K562 (cell line): ENCODE data around the gene FAM184B. TPM values are rescaled to one million over a fixed set of nuclear protein-coding genes. Genes with fewer than 3 reads are reported as not detected.

Experiments used
- ATAC-seq: fragments of 200-7000 bp; cut with Tn5 transposase; 3 replicates; pipeline ENCODE4 v1.9.1; 2020; ENCODE audit warnings: moderate library complexity
- BruUV-seq: library from RNA; stranded (reverse); fragments of 400-500 nt; replicated peaks from 2 replicates; lab custom pipeline; 2021; lab: Mats Ljungman, UMichigan
- CTCF ChIA-PET: fragments of 300-600 bp; formaldehyde crosslinking; extraction: SDS; loops from one replicate; lab custom pipeline; 2021; ENCODE audit warnings: low intra/inter-chr PET ratio; lab: Yijun Ruan, JAX
- POLR2A ChIA-PET: fragments of 300-600, 350-650 bp; sonication (Branson Sonifier 250); formaldehyde crosslinking; extraction: SDS; loops from one replicate; lab custom pipeline; 2021; ENCODE audit warnings: antibody characterized with exemption, inconsistent platforms; lab: Yijun Ruan, JAX
- DNase-seq, 4 experiments: peaks; one replicate each; pipeline versions ENCODE4 v3.0.0 to v3.0.0-alpha.2; 2011 to 2018; ENCODE audit warnings: low spot score in 3 of 4, mixed read lengths in 3 of 4; ENCODE audit errors: extremely low read depth in 1 of 4
- FAIRE-seq: peaks from 2 replicates; lab custom pipeline; 2011; peaks lifted over from hg19 to GRCh38; lab: Jason Lieb, UNC
- H2AFZ ChIP-seq: 2 replicates; pipeline ENCODE4 v1.6.0; 2011; ENCODE audit warnings: low read depth, low read length, control low read depth, inconsistent platforms
- H3K27ac ChIP-seq: fragments of 200-600 bp; 3 replicates; pipeline ENCODE4 v1.8.0; 2011; ENCODE audit warnings: low read depth, mild to moderate bottlenecking, control low read depth, inconsistent platforms, low read length, moderate library complexity, mixed read lengths; ENCODE audit errors: extremely low read depth
- H3K27me3 ChIP-seq, 2 experiments: fragments of 300-600 bp in 1 of 2; 2 replicates in 1 of 2; 3 replicates in 1 of 2; pipeline versions ENCODE4 v1.6.0 to v1.8.0; 2011; ENCODE audit warnings: inconsistent platforms in 2 of 2, low read length in 2 of 2, mild to moderate bottlenecking in 1 of 2, mixed read lengths in 1 of 2, moderate library complexity in 1 of 2; ENCODE audit not compliant: control insufficient read depth in 2 of 2, insufficient read depth in 2 of 2
- H3K36me3 ChIP-seq: fragments of 300-600 bp; 3 replicates; pipeline ENCODE4 v1.8.0; 2011; ENCODE audit warnings: mild to moderate bottlenecking, low read length, inconsistent platforms; ENCODE audit not compliant: control insufficient read depth, insufficient read depth
- H3K4me1 ChIP-seq, 2 experiments: fragments of 200-600 bp in 1 of 2; replicated peaks in 1 of 2; 2 replicates in 1 of 2; 3 replicates in 1 of 2; pipeline versions ENCODE4 v1.5.1 to v1.8.0; 2011; ENCODE audit warnings: inconsistent platforms in 2 of 2, low read length in 2 of 2, mild to moderate bottlenecking in 1 of 2, mixed read lengths in 1 of 2, moderate library complexity in 1 of 2; ENCODE audit not compliant: control insufficient read depth in 2 of 2, insufficient read depth in 2 of 2
- H3K4me2 ChIP-seq: 2 replicates; pipeline ENCODE4 v1.6.1; 2011; ENCODE audit warnings: low read length, control low read depth, inconsistent platforms, mixed read lengths; ENCODE audit not compliant: insufficient read depth
- H3K4me3 ChIP-seq: fragments of 200-600 bp; sonication (generic), shearing (Covaris generic); 2 replicates; pipeline ENCODE4 v1.5.1; 2016; ENCODE audit warnings: control low read depth, inconsistent platforms
- H3K79me2 ChIP-seq: fragments of 200-600 bp; 3 replicates; pipeline ENCODE4 v1.8.0; 2011; ENCODE audit warnings: low read length, inconsistent platforms; ENCODE audit not compliant: control insufficient read depth, insufficient read depth
- H3K9ac ChIP-seq, 2 experiments: 2 replicates each; pipeline versions ENCODE4 v1.6.0 to v1.6.1; 2011; ENCODE audit warnings: low read depth in 2 of 2, low read length in 2 of 2, control low read depth in 1 of 2, inconsistent platforms in 1 of 2, mild to moderate bottlenecking in 1 of 2, mixed read lengths in 1 of 2; ENCODE audit not compliant: insufficient read depth in 1 of 2
- H3K9me1 ChIP-seq: one replicate; pipeline ENCODE4 v1.6.0; 2011; ENCODE audit warnings: inconsistent platforms, mild to moderate bottlenecking, low read length, moderate library complexity; ENCODE audit not compliant: control insufficient read depth, insufficient read depth
- H3K9me3 ChIP-seq: replicated peaks from 2 replicates; pipeline ENCODE4 v1.5.1; 2011; ENCODE audit warnings: low read depth, low read length, inconsistent platforms; ENCODE audit not compliant: control insufficient read depth, insufficient read depth
- H4K20me1 ChIP-seq: replicated peaks from 2 replicates; pipeline ENCODE4 v1.6.1; 2011; ENCODE audit warnings: low read length, inconsistent platforms, mixed read lengths; ENCODE audit not compliant: control insufficient read depth, insufficient read depth
- DACH1 ChIP-seq: fragments of 450-650 bp; IDR thresholded peaks from 2 replicates; pipeline ENCODE4 v1.6.1; 2018; ENCODE audit not compliant: partially characterized antibody
- EP300 ChIP-seq: IDR thresholded peaks from 2 replicates; pipeline ENCODE4 v1.6.1; 2012; ENCODE audit warnings: low read length, improper control_type of control experiment
- HIVEP1 ChIP-seq: fragments of 250-450 bp; sonication (Bioruptor Pico); IDR thresholded peaks from 2 replicates; pipeline ENCODE4 v1.4.0; 2020; ENCODE audit warnings: mild to moderate bottlenecking
- HMGXB4 ChIP-seq: sonication (generic); formaldehyde crosslinking; IDR thresholded peaks from 2 replicates; pipeline ENCODE4 v1.8.1; 2023; ENCODE audit warnings: mild to moderate bottlenecking, missing genetic modification reagents
- MTA1 ChIP-seq: fragments of 450-650 bp; IDR thresholded peaks from 2 replicates; pipeline ENCODE4 v1.6.1; 2017; ENCODE audit warnings: borderline replicate concordance
- MYNN ChIP-seq, 2 experiments: sonication (generic); formaldehyde crosslinking in 1 of 2; IDR thresholded peaks; 2 replicates each; pipeline versions ENCODE4 v1.5.0 to v1.6.1; 2016 to 2020; ENCODE audit warnings: antibody characterized with exemption in 1 of 2, missing genetic modification reagents in 1 of 2
- NR2C2 ChIP-seq, 2 experiments: fragments of 200-800 bp in 1 of 2; sonication (Bioruptor generic) in 1 of 2; sonication (generic) in 1 of 2; formaldehyde crosslinking in 1 of 2; IDR thresholded peaks; 2 replicates each; pipeline versions ENCODE4 v1.6.1 to v1.8.0; 2016 to 2022; ENCODE audit warnings: mild to moderate bottlenecking in 1 of 2, missing compliant biosample characterization in 1 of 2, missing genetic modification characterization in 1 of 2, missing genetic modification reagents in 1 of 2
- NRF1 ChIP-seq, 2 experiments: fragments of 450-650 bp; IDR thresholded peaks in 1 of 2; conservative IDR thresholded peaks in 1 of 2; 2 replicates each; pipeline ENCODE4 v1.6.1; 2014; ENCODE audit warnings: mild to moderate bottlenecking in 2 of 2
- SAP30 ChIP-seq: fragments of 200-600 bp; sonication (generic); IDR thresholded peaks from 2 replicates; pipeline ENCODE4 v1.6.1; 2012; ENCODE audit warnings: borderline replicate concordance, low read depth, mild to moderate bottlenecking, moderate library complexity, low read length, control low read depth, inconsistent platforms; ENCODE audit not compliant: insufficient read depth, poor library complexity, severe bottlenecking
- ZNF518B ChIP-seq: fragments of 250-450 bp; sonication (Bioruptor Pico); IDR thresholded peaks from 2 replicates; pipeline ENCODE4 v1.5.0; 2021; ENCODE audit warnings: mild to moderate bottlenecking, moderate library complexity
- WGBS: fragments of 100-300 bp; shearing (Covaris generic); methylation state at CpG from one replicate; pipeline ENCODE4 v1.1.6; 2016; ENCODE audit warnings: low coverage, mixed read lengths; ENCODE audit not compliant: insufficient coverage; ENCODE audit errors: missing lambda C conversion rate; 5-methylcytosine and 5-hydroxymethylcytosine counted together
- in situ Hi-C: fragments of 300-500 bp; cut with MboI; formaldehyde crosslinking; loops from 4 replicates; pipeline ENCODE4 v1.15.0; 2018; ENCODE audit warnings: inconsistent platforms, mixed read lengths
- intact Hi-C: fragments of 100-400 bp; cut with micrococcal nuclease; formaldehyde crosslinking; loops from 2 replicates; pipeline ENCODE4 v1.14.2; 2022
- polyA plus RNA-seq, 8 experiments: library from polyadenylated mRNA; depleted of rRNA in 4 of 8; stranded (reverse) in 5 of 8; unstranded in 3 of 8; fragments of >200 nt; fragmentation: Nextera tagmentation in 2 of 8; fragmentation: Illumina TruSeq in 1 of 8; extraction: Ambion mirVana in 2 of 8; extraction: Trizol in 1 of 8; gene quantifications; 2 replicates each; pipeline versions ENCODE4 v1.2.1 to v1.2.3, GENCODE V29; 2011 to 2014; ENCODE audit warnings: inconsistent platforms in 1 of 8, missing spikeins in 1 of 8
- total RNA-seq, 7 experiments: library from RNA; depleted of rRNA in 6 of 7; stranded (reverse); fragments of >200 nt in 6 of 7; fragmentation: Illumina TruSeq in 2 of 7; extraction: Trizol in 2 of 7; gene quantifications; 2 replicates each; pipeline versions ENCODE4 v1.2.1 to v1.2.3, GENCODE V29; 2011 to 2021; ENCODE audit warnings: low replicate concordance in 1 of 7
- TF ChIP-seq, protein P1 (sequence below): fragments of 450-650 bp; formaldehyde crosslinking; IDR thresholded peaks from 2 replicates; pipeline ENCODE4 v1.4.0; 2022; ENCODE audit warnings: missing genetic modification characterization
- TF ChIP-seq, protein P2 (sequence below): fragments of 450-650 bp; conservative IDR thresholded peaks from 2 replicates; pipeline ENCODE4 v1.6.1; 2016; ENCODE audit warnings: missing genetic modification characterization, low read depth, mild to moderate bottlenecking, control low read depth, missing compliant biosample characterization

The FAM184B gene
- total and polyA plus RNA-seq, 9 of the 15 experiments (the other 6 are each of a cell fraction or from before 2014, with no cell fraction given): not detected

- Histone ChIP-seq H3K79me2 (no peaks in the 10 kb centered on the region), H3K4me2 (no peak overlapping the region), H3K9me1 (no peaks in the 10 kb centered on the region), H3K9ac (no peak overlapping the region), H3K9me3 (no peaks in the 10 kb centered on the region), H4K20me1 (no peaks in the 10 kb centered on the region), H3K27ac (no peak overlapping the region), H3K4me3 (no peak overlapping the region), H2AFZ (no peak overlapping the region), H3K36me3 (no peaks in the 10 kb centered on the region), H3K27me3 (peaks cover 0 to 7% of the 10 kb centered on the region in 2 experiments; a peak in 2 of 5 replicates), H3K4me1 (no peaks in the 10 kb centered on the region)
- DNase-seq (no peak), ATAC-seq (no peak), FAIRE-seq (no peak)
- ChIA-PET CTCF (no interaction called here), POLR2A (interaction anchor here (0.6 to 2.3 kb wide), 3 partner anchors 15 to 106 kb away, joined by 3 to 5 read pairs (median 3); no protein-coding TSS in a partner anchor)
- BruUV-seq: no TSS peak
- intact Hi-C loops: no loop called here
- in situ Hi-C loops: no loop called here
- 0% methylated on average over 1 of the region's 1 CpG for WGBS
- TF ChIP-seq NRF1 (conservative IDR thresholded peaks at IDR 0.05 in 1 of 2, IDR thresholded peaks at IDR 0.05 in 1 of 2) (no peak), DACH1 (no peak), NR2C2 (CRISPR knock-in tag; IDR thresholded peaks at IDR 0.05) (no peak), NR2C2 (tag; IDR thresholded peaks at IDR 0.05) (no peak), SAP30 (no peak), EP300 (no peak), HMGXB4 (CRISPR knock-in tag) (no peak), MYNN (IDR thresholded peaks at IDR 0.05) (no peak), MYNN (CRISPR knock-in tag; IDR thresholded peaks at IDR 0.05) (no peak), MTA1 (no peak), ZNF518B (no peak), HIVEP1 (CRISPR knock-in tag) (no peak)
- TF ChIP-seq, protein P1, sequence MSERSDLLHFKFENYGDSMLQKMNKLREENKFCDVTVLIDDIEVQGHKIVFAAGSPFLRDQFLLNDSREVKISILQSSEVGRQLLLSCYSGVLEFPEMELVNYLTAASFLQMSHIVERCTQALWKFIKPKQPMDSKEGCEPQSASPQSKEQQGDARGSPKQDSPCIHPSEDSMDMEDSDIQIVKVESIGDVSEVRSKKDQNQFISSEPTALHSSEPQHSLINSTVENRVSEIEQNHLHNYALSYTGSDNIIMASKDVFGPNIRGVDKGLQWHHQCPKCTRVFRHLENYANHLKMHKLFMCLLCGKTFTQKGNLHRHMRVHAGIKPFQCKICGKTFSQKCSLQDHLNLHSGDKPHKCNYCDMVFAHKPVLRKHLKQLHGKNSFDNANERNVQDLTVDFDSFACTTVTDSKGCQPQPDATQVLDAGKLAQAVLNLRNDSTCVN (CRISPR knock-in tag): no peak
- TF ChIP-seq, protein P2, sequence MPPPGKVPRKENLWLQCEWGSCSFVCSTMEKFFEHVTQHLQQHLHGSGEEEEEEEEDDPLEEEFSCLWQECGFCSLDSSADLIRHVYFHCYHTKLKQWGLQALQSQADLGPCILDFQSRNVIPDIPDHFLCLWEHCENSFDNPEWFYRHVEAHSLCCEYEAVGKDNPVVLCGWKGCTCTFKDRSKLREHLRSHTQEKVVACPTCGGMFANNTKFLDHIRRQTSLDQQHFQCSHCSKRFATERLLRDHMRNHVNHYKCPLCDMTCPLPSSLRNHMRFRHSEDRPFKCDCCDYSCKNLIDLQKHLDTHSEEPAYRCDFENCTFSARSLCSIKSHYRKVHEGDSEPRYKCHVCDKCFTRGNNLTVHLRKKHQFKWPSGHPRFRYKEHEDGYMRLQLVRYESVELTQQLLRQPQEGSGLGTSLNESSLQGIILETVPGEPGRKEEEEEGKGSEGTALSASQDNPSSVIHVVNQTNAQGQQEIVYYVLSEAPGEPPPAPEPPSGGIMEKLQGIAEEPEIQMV (tag): no peak
Observed at GRCh38 chr4:17694552-17694951, 86.9 kb downstream of the FAM184B start.
